Amygdala (tissue), 56 donors: Measurements from ENCODE around the gene C2orf92.

Source experiments
- DNase-seq, 56 donors: peaks; one replicate each; lab custom pipeline; 2025; lab: John Stamatoyannopoulos, UW

C2orf92 gene

DNA sequence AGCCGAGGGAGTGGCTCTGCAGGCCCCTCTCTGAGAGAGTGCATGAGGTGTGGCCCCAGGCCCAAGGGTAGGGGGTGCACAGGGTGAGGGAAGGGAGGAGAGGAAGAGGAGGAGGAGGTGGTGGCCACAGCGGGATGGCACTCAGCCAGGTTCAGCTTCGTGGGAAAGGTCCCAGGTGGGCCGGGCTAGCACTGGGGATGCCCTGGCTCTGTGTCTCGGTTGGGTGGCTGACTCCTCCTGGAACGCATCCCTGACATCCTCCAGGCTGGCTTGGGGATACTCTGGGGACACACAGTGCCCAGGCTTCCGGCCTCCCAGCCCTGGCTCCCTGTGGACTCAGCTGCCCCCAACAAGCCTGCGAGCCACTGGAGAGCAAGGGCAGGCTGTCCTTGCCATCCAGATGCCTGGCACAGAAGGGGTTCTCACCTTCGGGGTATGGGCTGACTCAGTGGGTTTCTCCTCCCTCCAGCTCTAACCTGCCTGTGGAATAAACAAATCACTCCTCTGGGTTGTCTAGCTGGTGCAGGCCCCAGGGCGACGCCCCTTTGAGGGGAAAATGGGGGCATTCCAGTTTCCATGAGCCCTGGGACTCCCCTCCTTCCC, 43.3 kb downstream of the C2orf92 start:
- no peak for DNase-seq

DNA sequence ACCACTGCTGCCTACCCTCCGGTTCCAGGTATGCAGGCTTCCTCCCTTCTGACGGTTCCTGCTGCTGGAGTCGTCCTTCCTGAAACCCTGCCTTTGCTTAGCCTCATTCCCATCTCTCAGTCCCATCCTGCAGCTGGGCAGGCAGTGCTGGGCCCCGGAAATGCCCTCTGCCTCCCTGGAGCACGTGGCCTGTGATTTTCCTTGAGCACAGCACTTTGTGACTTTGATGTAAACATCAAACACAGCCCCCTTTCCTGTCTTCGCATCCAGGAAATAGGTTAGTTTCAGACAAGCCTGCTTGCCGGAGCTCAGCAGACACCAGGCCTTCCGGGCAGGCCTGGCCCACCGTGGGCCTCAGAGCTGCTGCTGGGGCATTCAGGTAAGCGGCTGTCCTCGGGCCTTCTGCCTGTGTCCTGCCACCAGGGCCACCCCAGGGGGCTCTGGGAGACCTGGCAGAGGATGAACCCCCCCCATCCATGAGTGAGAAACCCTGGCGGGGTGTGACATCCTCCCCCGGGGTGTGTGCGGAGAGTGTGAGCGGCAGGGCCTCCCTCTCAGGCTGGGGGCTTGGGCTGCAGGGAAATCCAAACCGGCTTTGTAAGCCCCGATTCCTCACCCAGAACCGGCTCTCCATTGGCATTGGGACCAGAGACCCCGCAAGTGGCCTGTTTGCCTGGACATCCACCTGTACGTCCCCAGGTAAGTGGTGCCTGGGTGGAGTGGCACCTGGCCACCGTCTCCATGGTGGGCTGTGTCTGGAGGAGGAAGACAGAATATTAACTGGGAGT, 44.0 kb downstream of the C2orf92 start, which contains the start of gene ZAP70:
TSS of gene ZAP70 (plus strand) at position 281 of the 788 bp plus-strand sequence. CDS start 10,461 bp downstream, outside the sequence.
- DNase-seq, result no peak

DNA sequence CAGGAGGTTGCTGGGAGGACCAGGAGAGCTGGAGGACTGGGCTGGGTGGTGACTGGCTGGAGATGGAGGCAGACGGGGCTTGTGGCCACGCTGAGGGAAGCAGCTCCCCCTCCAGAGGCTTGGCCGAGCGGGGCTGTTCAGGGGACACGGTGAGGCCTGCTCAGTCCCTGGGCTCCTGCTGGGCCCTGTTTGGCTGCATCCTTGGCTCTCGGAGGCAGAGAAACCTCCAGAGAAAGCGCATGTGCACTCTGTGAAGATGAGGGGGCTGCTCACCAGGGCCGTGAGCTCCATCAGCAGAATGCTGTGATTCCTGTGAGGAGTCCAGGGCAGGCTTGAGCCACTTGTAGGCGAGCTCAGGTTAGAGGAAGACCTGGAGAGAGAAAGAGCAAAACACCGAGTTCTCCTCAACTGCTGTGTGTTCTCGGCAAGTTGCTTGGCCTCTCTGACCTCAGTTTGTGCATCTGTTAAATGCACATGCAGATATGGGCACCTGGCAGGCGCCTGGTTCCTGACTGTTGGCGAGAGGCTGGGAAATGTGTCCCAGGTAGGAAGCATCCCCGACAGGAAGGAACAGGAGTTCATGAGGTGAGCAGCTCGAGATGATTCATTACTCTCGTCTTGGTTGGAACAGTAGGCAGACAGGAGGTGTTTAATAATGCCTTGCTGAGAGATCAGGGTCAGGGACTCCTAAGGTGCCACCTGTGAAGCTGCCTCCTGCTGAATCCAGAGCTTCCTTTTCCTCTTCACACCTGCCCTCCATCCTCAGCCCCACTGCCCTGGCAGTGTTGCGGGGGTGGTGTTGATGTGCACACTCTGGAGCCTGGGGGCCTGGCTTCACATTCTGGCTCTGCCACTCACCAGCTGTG, 44.8 kb downstream of the C2orf92 start:
- DNase-seq, result no peak

DNA sequence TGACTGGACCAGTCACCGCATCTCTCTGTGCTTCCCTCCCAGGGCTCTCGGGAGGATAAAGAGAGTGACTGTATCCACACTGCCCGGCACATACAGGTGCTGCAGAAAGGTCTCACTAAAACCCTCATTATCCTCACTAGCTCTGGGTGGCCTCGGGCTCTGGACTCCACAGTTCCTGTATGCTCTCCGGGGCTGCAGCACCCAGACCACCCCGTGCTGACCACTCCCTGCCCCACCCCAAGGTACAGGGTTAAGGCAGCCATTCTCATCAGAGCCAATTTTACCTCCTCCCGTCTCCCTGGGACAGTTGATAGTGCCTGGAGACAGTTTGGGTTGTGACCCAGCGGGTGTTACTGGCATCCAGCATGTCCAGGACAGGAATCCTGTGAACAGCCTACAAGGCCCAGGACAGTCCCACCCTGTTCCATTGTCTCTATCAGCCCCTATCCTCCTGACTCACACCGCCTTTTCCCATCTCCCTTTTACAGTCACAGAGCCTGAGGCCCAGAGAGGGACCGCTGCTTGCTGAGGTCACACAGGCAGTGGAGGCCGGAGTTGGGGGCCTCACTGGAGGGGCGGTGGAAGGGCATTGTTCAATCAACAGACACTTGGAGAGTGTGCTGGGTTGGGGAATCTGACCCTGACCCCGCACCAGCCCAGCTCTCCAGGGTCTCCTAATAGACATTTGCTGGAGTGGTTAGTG, 45.6 kb downstream of the C2orf92 start:
- DNase-seq, result no peak

DNA sequence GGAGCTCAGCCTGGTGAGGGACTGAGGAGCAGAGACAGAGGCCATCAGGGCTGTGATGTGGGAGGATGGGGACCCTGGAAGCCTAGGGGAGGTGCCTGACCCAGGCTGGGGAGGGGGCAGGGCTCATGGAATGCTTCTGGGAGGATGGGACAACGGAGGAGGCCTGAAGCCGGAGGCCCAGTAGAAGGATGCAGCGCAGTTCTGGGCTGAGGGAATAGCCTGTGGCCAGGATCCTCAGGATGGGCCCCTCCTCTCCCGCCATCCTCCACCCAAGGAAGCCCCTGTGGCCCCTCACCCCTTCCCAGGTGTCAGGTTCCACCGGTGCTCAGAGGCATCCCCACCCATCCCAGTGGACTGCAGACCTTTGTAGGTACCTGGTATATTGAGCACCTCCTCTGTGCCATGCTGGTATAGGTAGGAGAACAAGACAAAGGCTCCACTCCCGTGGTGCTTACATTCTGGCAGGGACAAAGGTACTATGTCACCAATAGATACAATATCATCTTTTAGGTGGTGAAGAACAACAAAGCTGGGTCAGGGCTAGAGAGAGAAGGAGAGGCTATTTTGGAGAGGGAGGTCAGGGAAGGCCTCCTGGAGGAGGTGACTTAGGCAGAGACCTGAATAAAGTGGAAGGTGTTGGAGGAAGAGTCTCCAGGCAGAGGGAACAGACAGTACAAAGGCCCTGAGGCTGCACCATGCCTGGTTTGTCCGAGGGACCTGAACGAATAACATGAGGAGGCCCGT, 46.6 kb downstream of the C2orf92 start:
- no peak for DNase-seq

DNA sequence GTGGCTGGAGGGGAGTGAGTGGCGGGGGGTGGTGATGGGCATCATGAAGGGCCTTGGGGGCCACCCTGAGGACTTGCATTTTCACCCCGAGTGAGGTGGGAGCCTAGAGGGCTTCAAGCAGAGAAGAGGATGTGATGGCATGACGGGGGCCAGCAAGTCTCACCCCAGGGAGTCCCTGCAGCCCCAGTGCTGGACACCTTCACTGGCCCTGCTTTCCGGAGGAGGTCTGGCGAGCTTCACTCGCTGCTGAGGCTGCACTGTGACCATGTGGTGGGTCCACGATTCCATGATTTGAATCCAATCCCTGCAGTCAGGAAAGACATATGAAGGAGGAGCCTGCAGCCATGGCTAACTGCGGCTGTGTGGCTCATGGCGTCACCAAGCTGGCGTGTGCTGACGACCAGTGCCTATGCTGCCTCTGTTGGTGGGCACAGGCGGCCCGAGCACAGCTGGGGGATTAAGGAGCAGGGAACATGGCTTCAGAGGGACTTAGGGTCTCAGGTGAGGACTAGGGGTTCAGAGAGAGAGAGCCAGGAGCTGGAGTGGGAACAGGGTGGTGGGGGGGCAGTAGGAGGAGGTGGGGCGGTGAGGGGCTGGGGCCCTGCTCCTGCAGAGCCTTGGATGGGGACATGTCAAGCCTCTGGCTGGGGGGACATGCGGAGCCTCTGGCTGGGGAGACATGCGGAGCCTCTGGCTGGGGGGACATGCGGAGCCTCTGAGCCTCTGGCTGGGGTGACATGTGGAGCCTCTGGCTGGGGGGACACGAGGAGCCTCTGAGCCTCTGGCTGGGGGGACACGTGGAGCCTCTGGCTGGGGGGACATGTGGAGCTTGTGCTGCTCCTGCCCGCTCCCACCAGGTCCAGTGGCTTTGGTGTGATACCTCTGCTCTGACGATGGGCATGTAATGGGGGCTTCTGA, 47.4 kb downstream of the C2orf92 start:
- DNase-seq, result no peak

DNA sequence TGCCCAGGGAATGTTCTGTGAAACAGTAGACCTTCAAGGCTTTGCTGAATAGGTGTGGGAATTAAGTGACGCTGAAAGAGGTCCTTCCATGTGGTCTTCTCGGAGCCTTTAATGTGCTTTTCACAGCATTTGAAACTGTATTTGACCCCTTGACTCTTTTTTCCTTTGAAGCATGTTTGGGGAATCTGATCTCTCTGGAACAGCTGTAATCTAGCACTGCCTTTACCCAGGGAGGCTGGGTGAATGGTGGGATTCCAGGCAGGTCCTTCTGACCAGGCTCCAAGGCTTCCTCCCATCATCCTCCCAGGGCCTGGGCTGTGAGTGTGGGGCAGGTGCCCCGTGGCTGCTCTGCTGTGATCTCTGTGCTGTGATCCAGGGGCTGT, 48.1 kb downstream of the C2orf92 start:
- DNase-seq, result no peak

DNA sequence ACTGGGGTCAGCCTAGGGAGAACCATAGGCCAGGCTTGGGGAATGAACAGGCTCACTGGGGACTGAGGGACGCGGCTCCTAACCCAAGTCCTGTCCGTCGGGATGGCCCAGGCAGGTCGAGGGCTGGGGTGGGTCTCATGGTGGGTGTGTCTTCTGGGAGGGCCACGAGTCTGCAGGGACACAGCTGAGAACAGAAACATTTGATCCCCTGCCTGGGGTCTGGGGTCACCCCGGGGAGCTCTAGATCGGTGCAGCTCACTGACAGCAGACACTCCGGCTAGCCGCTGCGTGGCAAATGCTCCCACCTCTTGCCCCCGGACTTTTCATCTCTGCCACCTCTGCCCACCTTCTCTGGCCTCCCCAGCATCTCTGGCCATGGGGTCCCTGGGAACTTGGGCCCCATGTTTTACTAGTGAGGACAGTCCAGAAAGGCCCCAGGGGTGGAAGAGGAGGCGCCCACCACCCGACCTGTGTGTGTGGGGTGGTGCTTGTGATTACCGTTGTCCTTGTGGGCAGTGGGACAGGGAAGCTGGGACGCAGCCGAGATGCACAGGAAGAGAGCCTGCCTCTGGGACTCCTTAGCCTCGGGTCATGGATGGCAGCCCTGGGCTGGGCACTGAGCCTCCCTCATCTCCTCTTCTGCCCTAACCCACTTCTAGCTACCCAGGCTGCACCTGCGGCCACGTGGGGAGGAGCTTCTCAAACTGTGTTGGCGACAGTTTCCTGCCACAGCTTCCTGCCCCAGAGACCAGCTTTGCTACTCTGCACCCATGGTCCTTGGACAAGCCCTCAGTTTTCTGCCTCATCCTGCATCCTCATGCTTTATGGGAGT, 48.8 kb downstream of the C2orf92 start:
- DNase-seq, result no peak

DNA sequence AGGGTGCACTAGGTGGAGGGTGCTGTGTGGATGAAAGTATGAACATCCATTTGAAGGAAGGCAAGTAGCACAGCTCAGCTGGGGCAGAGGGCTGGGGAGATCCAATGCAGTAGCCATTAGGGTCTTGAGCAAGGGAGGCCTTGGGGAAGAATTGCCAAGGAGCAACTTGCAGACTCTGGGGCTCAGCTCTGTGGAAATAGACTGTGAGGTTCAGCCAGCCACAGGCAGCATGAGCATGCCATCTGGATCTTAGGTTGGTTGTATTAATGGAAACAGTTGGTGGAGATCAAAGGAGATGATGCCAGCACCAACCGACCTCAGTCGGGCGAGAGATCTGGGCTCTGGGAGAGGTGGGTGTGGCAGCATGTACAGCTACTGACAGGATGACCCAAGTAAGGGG, 49.4 kb downstream of the C2orf92 start:
- DNase-seq, result no peak

DNA sequence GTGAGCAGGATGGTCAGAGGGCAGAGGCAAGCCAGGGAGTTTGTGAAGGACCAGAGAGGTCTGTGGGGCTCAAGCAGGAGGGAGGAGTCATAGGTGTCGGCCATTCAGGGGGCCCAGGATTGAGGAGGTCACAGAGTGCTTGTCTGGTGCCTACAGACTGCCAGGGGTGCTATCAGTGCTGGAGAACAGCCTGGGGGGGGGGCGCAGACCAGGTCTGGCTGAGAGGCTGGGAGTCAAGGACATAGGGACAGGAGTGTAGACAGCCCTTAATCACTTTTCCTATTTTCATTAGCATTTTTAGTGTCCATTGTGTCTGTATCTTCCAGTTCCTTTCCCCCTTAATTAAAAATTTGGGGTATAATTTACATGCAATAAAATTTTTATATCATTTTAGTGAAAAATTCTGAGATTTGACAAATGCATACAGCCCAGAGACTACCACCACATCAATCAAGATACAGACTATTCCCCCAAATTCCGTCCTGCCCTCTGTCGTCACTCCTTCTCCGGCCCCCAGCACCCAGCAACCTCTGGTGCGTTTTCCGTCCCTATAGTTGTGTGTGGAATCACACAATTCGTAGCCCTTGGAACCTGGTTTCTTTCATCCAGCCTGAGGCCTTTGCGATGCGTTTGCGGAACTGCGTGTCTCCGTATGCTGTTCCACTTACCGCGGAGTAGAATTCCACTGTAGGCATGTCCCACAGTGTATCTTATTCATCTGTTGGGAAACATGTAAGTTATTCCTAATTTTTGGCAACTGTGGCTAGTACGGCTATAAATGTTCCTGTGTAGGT, 50.0 kb downstream of the C2orf92 start:
- DNase-seq, result no peak

DNA sequence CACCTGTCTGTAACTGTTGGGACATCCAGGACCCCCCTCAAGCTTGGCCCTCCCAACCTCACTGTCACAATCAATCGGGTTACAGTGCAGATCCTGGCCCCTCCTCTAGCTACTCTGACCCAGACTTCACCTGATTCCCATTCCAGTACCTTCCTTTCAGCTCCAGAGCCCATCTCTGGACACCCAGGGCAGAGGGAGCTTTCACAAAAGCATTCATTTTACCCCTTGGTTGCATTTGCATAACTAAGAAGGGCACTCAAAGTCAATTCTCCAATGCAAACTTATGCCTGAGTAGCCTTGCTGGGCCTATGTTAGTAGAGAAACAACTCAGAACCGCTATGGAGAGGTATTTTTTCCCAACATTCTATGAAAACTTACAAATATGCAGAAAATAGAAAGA, 51.2 kb downstream of the C2orf92 start:
- DNase-seq, result no peak

DNA sequence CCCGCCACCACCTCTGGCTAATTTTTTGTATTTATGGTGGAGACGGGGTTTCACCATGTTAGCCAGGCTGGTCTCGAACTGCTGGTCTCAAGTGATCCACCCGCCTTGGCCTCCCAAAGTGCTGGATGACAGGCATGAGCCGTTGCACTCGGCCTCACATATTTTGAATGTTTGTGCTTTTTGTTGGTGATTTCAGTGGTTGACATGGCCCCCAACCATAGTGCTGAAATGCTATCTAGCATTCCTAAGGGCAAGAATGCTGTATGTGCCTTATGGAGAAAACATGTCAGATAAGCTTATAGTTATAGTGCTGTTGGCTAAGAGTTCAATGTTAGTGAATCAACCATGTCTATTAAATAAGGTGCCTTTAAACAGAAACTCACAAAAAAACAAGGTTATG, 52.7 kb downstream of the C2orf92 start:
- DNase-seq, result no peak

DNA sequence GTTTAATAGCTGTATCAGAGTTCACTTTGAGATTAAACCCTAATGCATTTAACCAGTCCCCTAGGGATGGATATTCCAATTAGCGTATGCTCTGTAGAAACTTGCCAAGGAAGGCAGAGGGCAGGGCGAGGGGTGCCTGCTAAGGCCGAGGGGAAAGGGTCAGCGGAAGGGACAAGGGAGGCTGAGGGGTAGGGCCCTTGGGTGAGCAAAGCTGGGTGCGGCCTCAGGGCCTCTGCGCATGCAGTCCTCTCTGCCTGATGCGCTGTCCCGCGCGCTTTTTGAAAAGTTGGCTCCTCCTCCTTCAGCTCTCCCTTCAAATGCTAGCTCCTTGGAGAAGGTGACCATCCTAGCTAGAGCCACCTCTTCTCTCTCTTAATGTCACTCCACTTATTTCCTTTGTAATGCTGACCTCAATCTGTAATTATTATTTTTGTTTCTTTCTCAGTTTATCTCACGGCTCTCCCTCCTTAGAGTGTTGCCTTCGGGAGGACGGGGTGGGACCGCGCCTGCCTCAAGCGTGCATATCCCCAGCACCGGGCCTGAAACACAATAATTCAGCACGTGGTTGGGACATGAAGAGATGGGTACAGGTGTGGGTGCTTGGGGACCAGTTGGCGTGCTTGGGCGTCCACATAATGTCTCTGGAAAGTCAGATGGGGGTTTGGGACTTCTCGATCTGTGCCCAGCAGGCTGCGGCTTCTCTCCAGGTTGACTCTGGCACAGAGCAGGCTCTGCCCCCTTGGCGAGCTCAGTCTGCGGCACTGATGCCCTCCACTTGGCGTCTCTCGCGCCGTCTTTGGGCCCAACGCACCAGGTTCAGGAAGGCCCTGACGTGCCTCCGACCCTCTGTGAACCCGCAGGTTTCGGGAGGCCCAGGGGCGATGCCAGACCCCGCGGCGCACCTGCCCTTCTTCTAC, 53.9 kb downstream of the C2orf92 start:
- DNase-seq, result no peak

DNA sequence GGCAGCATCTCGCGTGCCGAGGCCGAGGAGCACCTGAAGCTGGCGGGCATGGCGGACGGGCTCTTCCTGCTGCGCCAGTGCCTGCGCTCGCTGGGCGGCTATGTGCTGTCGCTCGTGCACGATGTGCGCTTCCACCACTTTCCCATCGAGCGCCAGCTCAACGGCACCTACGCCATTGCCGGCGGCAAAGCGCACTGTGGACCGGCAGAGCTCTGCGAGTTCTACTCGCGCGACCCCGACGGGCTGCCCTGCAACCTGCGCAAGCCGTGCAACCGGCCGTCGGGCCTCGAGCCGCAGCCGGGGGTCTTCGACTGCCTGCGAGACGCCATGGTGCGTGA, 54.5 kb downstream of the C2orf92 start:
- DNase-seq, result no peak

DNA sequence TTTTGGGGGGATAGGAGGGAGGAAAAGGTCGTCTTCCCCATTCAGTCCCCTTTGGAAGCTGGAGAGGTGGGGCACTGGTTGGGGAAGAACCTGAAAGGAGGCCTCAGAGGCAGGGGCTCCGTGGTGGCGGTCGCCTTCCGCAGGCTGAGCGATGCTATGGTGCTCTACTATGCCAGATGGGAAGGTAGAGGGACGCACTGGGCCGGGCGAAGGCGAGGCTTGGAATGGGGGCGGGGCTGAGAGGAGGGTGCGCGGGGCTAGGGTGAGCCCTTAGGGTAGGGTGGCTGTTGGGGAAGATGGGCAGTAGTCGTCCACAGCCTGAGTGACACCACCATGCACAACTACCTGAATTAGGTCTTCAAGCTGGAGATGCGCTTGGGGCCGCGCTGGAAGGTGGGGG, 55.0 kb downstream of the C2orf92 start:
- no peak for DNase-seq
